Right kidney (tissue), 1 donor: Measurements from ENCODE around the gene CCNK.
A peak's percentile ranks its signal among the peaks of the same experiment; 100 is the strongest.

Experiments used
- DNase-seq: peaks from one replicate; pipeline ENCODE4 v3.0.0-alpha.2; 2016

CCNK gene

GRCh38 chr14:99535908-99536778 is 54.9 kb downstream of the CCNK start:
- DNase-seq = no peak

- no peak for DNase-seq
Observed at GRCh38 chr14:99537399-99537798, 56.2 kb downstream of the CCNK start.

- DNase-seq = no peak
Observed at GRCh38 chr14:99538275-99538674, 57.1 kb downstream of the CCNK start.

- DNase-seq = no peak
Observed at GRCh38 chr14:99538733-99539132, 57.5 kb downstream of the CCNK start.

- no peak for DNase-seq
Observed at GRCh38 chr14:99539491-99539890, 58.3 kb downstream of the CCNK start.

GRCh38 chr14:99540196-99541032 is 59.2 kb downstream of the CCNK start:
- DNase-seq = no peak

- no peak for DNase-seq
Observed at GRCh38 chr14:99541211-99541610, 60.0 kb downstream of the CCNK start.

- no peak for DNase-seq
Observed at GRCh38 chr14:99541677-99542470, 60.7 kb downstream of the CCNK start.

GRCh38 chr14:99542566-99542965 is 61.4 kb downstream of the CCNK start:
- DNase-seq = no peak

- no peak for DNase-seq
Observed at GRCh38 chr14:99543370-99543769, 62.2 kb downstream of the CCNK start.

GRCh38 chr14:99543985-99544384 is 62.8 kb downstream of the CCNK start:
- no peak for DNase-seq

- DNase-seq = peak; percentile 49
Observed at GRCh38 chr14:99544991-99545390, 63.8 kb downstream of the CCNK start.

GRCh38 chr14:99545586-99545985 is 64.4 kb downstream of the CCNK start:
- peak; percentile 47 for DNase-seq

- DNase-seq = no peak
Observed at GRCh38 chr14:99546234-99546879, 65.1 kb downstream of the CCNK start.

GRCh38 chr14:99548255-99548654 is 67.0 kb downstream of the CCNK start:
- no peak for DNase-seq

GRCh38 chr14:99548871-99549515 is 67.8 kb downstream of the CCNK start:
- DNase-seq = no peak

- DNase-seq = no peak
Observed at GRCh38 chr14:99549684-99550083, 68.5 kb downstream of the CCNK start.

- DNase-seq = no peak
Observed at GRCh38 chr14:99550387-99550992, 69.3 kb downstream of the CCNK start.

- DNase-seq = no peak
Observed at GRCh38 chr14:99551034-99551922, 70.1 kb downstream of the CCNK start.

GRCh38 chr14:99552021-99552553 is 70.9 kb downstream of the CCNK start:
- DNase-seq = no peak
